ENCODE results near the gene PXYLP1. TPM values are rescaled to one million over a fixed set of nuclear protein-coding genes. Genes with fewer than 3 reads are reported as not detected.
A peak's percentile ranks its signal among the peaks of the same experiment; 100 is the strongest.

PXYLP1 gene
- total RNA-seq, 1 donor from 2014 or later: 10.8 TPM

GRCh38 chr3:141330718-141331376 is 99.2 kb downstream of the PXYLP1 start:
- intact Hi-C loops (cut with DNase I): no loop called here
- ATAC-seq (ENCODE audit: poor library complexity): no peak

GRCh38 chr3:141331377-141332318 is 100.0 kb downstream of the PXYLP1 start:
- intact Hi-C loops (cut with DNase I): no loop called here
- DNase-seq: peak; percentile 79
- peak; percentile 87 for ATAC-seq (ENCODE audit: poor library complexity)

More at GRCh38 chr3:141330718-141331376, 99.2 kb downstream of the PXYLP1 start:
- no peak for DNase-seq

- no peak for DNase-seq
- ATAC-seq (ENCODE audit: poor library complexity): no peak
- intact Hi-C loops (cut with DNase I): no loop called here
These were observed 100.8 kb downstream of the PXYLP1 start for GRCh38 chr3:141332416-141332815.

GRCh38 chr3:141333836-141334626 is 102.4 kb downstream of the PXYLP1 start:
- ATAC-seq (ENCODE audit: poor library complexity) (no peak), DNase-seq (no peak)
- intact Hi-C loops (cut with DNase I): no loop called here

- DNase-seq (no peak), ATAC-seq (ENCODE audit: poor library complexity) (no peak)
- intact Hi-C loops (cut with DNase I): no loop called here
These were observed 103.1 kb downstream of the PXYLP1 start for GRCh38 chr3:141334627-141335250.

GRCh38 chr3:141335531-141336061 is 104.0 kb downstream of the PXYLP1 start:
- DNase-seq (no peak), ATAC-seq (ENCODE audit: poor library complexity) (no peak)
- intact Hi-C loops (cut with DNase I): no loop called here

- ATAC-seq (ENCODE audit: poor library complexity) (no peak), DNase-seq (no peak)
- intact Hi-C loops (cut with DNase I): no loop called here
These were observed 105.3 kb downstream of the PXYLP1 start for GRCh38 chr3:141336672-141337522.

- no peak for ATAC-seq (ENCODE audit: poor library complexity)
- no peak for DNase-seq
- intact Hi-C loops (cut with DNase I): no loop called here
These were observed 105.9 kb downstream of the PXYLP1 start for GRCh38 chr3:141337523-141337854.

GRCh38 chr3:141337991-141338390 is 106.4 kb downstream of the PXYLP1 start:
- DNase-seq (no peak), ATAC-seq (ENCODE audit: poor library complexity) (no peak)
- intact Hi-C loops (cut with DNase I): no loop called here

- ATAC-seq (ENCODE audit: poor library complexity) (peak; percentile 53), DNase-seq (no peak)
- intact Hi-C loops (cut with DNase I): no loop called here
These were observed 107.3 kb downstream of the PXYLP1 start for GRCh38 chr3:141338881-141339280.

- DNase-seq: no peak
- intact Hi-C loops (cut with DNase I): no loop called here
- ATAC-seq (ENCODE audit: poor library complexity): no peak
These were observed 109.9 kb downstream of the PXYLP1 start for GRCh38 chr3:141341536-141341935.

- intact Hi-C loops (cut with DNase I): no loop called here
- DNase-seq (no peak), ATAC-seq (ENCODE audit: poor library complexity) (no peak)
These were observed 110.8 kb downstream of the PXYLP1 start for GRCh38 chr3:141342386-141342785.

- ATAC-seq (ENCODE audit: poor library complexity): no peak
- no peak for DNase-seq
- intact Hi-C loops (cut with DNase I): no loop called here
These were observed 111.5 kb downstream of the PXYLP1 start for GRCh38 chr3:141343077-141343476.

- DNase-seq (no peak), ATAC-seq (ENCODE audit: poor library complexity) (no peak)
- intact Hi-C loops (cut with DNase I): no loop called here
These were observed 112.2 kb downstream of the PXYLP1 start for GRCh38 chr3:141343865-141344271.

Data from Right ventricle myocardium superior (tissue), 1 donor.